Loucy (cell line): ENCODE measurements around the gene TMIGD1.
"Not testable (repeated sequence)": the region's sequence is repeated elsewhere in the genome, so short reads cannot be mapped to it uniquely, and the experiment has no call there.

Experiments used
- CTCF ChIP-seq: fragments of 200-600 bp; sonication (generic); conservative IDR thresholded peaks from 2 replicates; pipeline ENCODE4 v1.5.1; 2014; ENCODE audit warnings: mild to moderate bottlenecking, antibody characterized with exemption, low read length
- EZH2phosphoT487 ChIP-seq: fragments of 200-600 bp; IDR thresholded peaks from 2 replicates; pipeline ENCODE4 v1.6.1; 2018; ENCODE audit warnings: antibody characterized with exemption, mild to moderate bottlenecking, moderate library complexity, borderline replicate concordance

DNA sequence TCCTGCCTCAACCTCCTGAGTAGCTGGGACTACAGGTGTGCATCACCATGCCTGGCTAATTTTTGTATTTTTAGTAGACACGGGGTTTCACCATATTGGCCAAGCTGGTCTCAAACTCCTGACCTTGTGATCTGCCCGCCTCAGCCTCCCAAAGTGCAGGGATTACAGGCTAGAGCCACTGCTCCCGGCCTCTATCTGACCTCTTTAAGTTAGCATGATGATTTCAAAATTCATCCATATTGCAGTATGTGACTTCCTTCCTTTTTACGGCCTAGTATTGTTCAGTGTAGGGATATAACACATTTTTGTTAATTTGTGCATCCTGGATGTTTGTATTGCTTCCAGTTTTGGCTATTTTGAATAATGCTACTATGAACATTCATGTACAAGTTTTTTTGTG, 17.4 kb upstream of the TMIGD1 start:
- not testable (repeated sequence) for TF ChIP-seq CTCF, EZH2phosphoT487
